Sigmoid colon (tissue), 7 donors: ENCODE results near the gene CUEDC2. TPM values are rescaled to one million over a fixed set of nuclear protein-coding genes. Genes with fewer than 3 reads are reported as not detected.
A peak's percentile ranks its signal among the peaks of the same experiment; 100 is the strongest.

Source experiments
- DNase-seq: peaks from one replicate; pipeline ENCODE4 v3.0.0-alpha.2; 2019
- H3K27ac ChIP-seq, 4 donors: fragments of 200-600 bp; sonication (generic); one replicate each; pipeline ENCODE4 v1.5.1; 2016 to 2019; ENCODE audit warnings: mild to moderate bottlenecking in 1 of 4
- H3K27me3 ChIP-seq, 3 donors: fragments of 200-600 bp; sonication (generic); one replicate each; pipeline ENCODE4 v1.5.1; 2019; ENCODE audit warnings: mild to moderate bottlenecking in 1 of 3
- H3K36me3 ChIP-seq, 4 donors: fragments of 200-600 bp; sonication (generic); one replicate each; pipeline ENCODE4 v1.5.1; 2016 to 2019
- H3K4me1 ChIP-seq, 4 donors: fragments of 200-600 bp; sonication (generic); one replicate each; pipeline ENCODE4 v1.5.1; 2017 to 2019
- H3K4me3 ChIP-seq, 4 donors: fragments of 200-600 bp; sonication (generic); one replicate each; pipeline ENCODE4 v1.5.1; 2017 to 2019; ENCODE audit warnings: mild to moderate bottlenecking in 2 of 4, moderate library complexity in 1 of 4
- H3K9me3 ChIP-seq, 4 donors: fragments of 200-600 bp in 3 of 4; sonication (generic) in 3 of 4; one replicate each; pipeline versions ENCODE4 v1.5.1 to v1.6.1; 2013 to 2019
- CTCF ChIP-seq, 4 experiments: fragments of 450-650 bp in 3 of 4; fragments of 200-600 bp in 1 of 4; IDR thresholded peaks; one replicate each; pipeline ENCODE4 v1.5.1; 2016 to 2019; ENCODE audit warnings: antibody characterized with exemption in 4 of 4, mild to moderate bottlenecking in 3 of 4, moderate library complexity in 2 of 4
- EP300 ChIP-seq, 4 donors: sonication (generic); formaldehyde crosslinking; IDR thresholded peaks; one replicate each; pipeline ENCODE4 v1.6.1; 2017; ENCODE audit warnings: antibody characterized with exemption in 4 of 4
- POLR2A ChIP-seq, 2 donors: fragments of 450-650 bp; IDR thresholded peaks; one replicate each; pipeline ENCODE4 v1.6.1; 2016; ENCODE audit warnings: antibody characterized with exemption in 2 of 2, mild to moderate bottlenecking in 2 of 2, moderate library complexity in 2 of 2
- POLR2AphosphoS5 ChIP-seq, 4 donors: sonication (generic); formaldehyde crosslinking; IDR thresholded peaks; one replicate each; pipeline ENCODE4 v1.6.1; 2017; ENCODE audit warnings: antibody characterized with exemption in 4 of 4
- WGBS, 2 donors: extraction: QIAGEN DNeasy Blood & Tissue Kit; methylation state at CpG; one replicate each; pipeline ENCODE4 v1.1.7; 2013; 5-methylcytosine and 5-hydroxymethylcytosine counted together
- intact Hi-C: fragments of 100-400 bp; cut with DNase I; formaldehyde crosslinking; loops from one replicate; pipeline ENCODE4 v1.15.1; 2023
- polyA plus RNA-seq, 3 donors: library from polyadenylated mRNA; stranded (reverse); fragments of 200-250 nt; gene quantifications; one replicate each; pipeline ENCODE4 v1.2.3, GENCODE V29; 2013
- total RNA-seq, 4 donors: library from RNA; depleted of rRNA; stranded (reverse); fragments of >200 nt; gene quantifications; one replicate each; pipeline ENCODE4 v1.1.0, GENCODE V29; 2016
- donor health status: healthy with polysubstance abuse.
- donor health status: Bipolar disorder and iron deficiency.
- donor health status: healthy.

CUEDC2 gene
- total and polyA plus RNA-seq, 7 donors = 30.0 to 93.5 (median 65.2) TPM

DNA sequence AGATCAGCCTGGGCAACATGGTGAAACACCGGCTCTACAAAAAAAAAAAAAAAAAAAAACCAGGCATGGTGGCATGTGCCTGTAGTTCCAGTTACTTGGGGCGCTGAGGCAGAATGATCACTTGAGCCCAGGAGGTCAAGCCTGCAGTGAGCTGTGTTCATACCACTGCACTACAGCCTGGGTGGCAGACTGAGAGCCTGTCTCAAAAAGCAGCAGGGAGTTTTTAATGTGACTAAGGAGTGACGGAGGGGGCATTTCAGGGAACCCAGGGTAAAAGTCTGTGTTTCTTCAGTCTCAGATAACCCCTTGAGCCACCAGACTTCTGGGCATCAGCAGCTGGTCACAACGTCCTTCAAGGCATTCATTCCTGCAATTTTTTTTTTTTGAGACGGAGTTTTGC is 21.1 kb upstream of the CUEDC2 start:
- no peak overlapping the region for H3K4me3 ChIP-seq
- H3K9me3 ChIP-seq = no peaks in the 10 kb centered on the region
- H3K27ac ChIP-seq = peak overlapping the region in 3 of 4 donors; percentile 37 to 48 (median 43)
- peaks cover 0 to 20% (median 17%) of the 10 kb centered on the region in 4 donors for H3K4me1 ChIP-seq
- H3K27me3 ChIP-seq = no peaks in the 10 kb centered on the region
- H3K36me3 ChIP-seq = no peaks in the 10 kb centered on the region
- intact Hi-C loops = no loop called here
- TF ChIP-seq POLR2A (IDR thresholded peaks at IDR 0.05) (no peak), EP300 (IDR thresholded peaks at IDR 0.05) (no peak), CTCF (IDR thresholded peaks at IDR 0.05) (no peak), POLR2AphosphoS5 (IDR thresholded peaks at IDR 0.05) (no peak)
- WGBS, 2 donors = 86 to 92% methylated on average over 5 of the region's 5 CpGs
- no peak for DNase-seq

GRCh38 chr10:102452672-102453340 is 20.4 kb upstream of the CUEDC2 start:
- WGBS, 2 donors = 69% methylated on average over 3 of the region's 3 CpGs
- DNase-seq = peak; percentile 76

GRCh38 chr10:102451105-102451969 is 19.0 kb upstream of the CUEDC2 start, which contains the start of gene C10orf95:
C10orf95 (minus strand) TSS chr10:102451543; CDS start chr10:102451093, 450 bp downstream.
- no peaks in the 10 kb centered on the region for H3K27me3 ChIP-seq
- peak within 1 kb of the TSS; percentile 60 to 86 (median 70) for H3K4me3 ChIP-seq
- H3K27ac ChIP-seq = peak within 1 kb of the TSS; percentile 83 to 88 (median 84)
- TF ChIP-seq CTCF (IDR thresholded peaks at IDR 0.05) = no peak
- no peak for DNase-seq
- no peaks in the 10 kb centered on the region for H3K36me3 ChIP-seq
- WGBS, 2 donors = 8 to 27% methylated on average over 28 of the region's 28 CpGs
- no peaks in the 10 kb centered on the region for H3K9me3 ChIP-seq
- intact Hi-C loops = loop anchor here (2.0 kb wide), 1 partner anchor 19 kb away; the partner anchor contains the start of gene CUEDC2
- H3K4me1 ChIP-seq = peaks cover 0 to 20% (median 17%) of the 10 kb centered on the region in 4 donors

More at GRCh38 chr10:102452672-102453340, 20.4 kb upstream of the CUEDC2 start:
- Histone ChIP-seq H3K27ac (peak overlapping the region in 3 of 4 donors; percentile 37 to 48 (median 43)), H3K27me3 (no peaks in the 10 kb centered on the region), H3K9me3 (no peaks in the 10 kb centered on the region), H3K4me3 (no peak overlapping the region), H3K4me1 (peaks cover 0 to 20% (median 17%) of the 10 kb centered on the region in 4 donors), H3K36me3 (no peaks in the 10 kb centered on the region)
- TF ChIP-seq EP300 (IDR thresholded peaks at IDR 0.05) (no peak), POLR2AphosphoS5 (IDR thresholded peaks at IDR 0.05) (no peak), CTCF (IDR thresholded peaks at IDR 0.05) (no peak), POLR2A (IDR thresholded peaks at IDR 0.05) (no peak)
- intact Hi-C loops = no loop called here

DNA sequence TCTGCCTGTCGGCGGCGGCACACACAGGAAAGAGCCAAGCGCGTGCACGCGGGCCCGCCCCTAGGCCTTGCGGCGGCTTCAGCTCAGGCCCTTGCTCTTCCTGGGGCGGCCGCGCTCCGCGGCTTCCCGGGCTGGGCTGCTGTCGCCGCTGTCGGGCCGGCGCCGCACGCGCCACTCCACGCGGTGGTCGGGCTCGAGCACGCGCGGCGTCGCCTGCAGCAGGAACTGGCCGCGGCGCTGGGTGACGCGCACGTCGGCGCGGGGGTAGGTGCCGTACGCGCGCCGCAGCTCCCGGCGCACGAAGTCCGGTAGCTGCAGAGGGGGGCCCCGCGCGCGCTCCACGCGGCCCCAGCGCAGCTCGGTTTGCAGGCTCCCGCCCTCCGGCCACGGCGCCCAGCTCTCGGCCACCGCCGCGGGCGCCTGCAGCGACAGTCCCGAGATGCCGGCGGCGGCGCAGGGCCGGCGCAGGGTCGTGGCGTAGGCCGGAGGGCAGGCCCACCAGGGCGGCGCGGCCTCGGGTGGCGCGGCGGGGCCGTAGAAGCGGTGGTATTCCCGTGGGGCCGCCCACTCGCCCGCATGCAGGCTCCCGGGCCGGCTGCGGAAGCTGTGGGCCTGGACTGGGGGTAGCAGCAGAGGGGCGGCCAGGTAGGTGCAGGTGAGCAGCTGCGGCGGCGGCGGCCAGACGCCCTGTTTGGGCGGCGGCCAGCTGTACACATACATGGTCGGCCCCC is 18.2 kb upstream of the CUEDC2 start:
- Histone ChIP-seq H3K27me3 (no peaks in the 10 kb centered on the region), H3K27ac (peak overlapping the region; percentile 83 to 88 (median 84)), H3K9me3 (no peaks in the 10 kb centered on the region), H3K4me1 (peaks cover 0 to 20% (median 17%) of the 10 kb centered on the region in 4 donors), H3K4me3 (peak overlapping the region; percentile 60 to 86 (median 70)), H3K36me3 (no peaks in the 10 kb centered on the region)
- TF ChIP-seq EP300 (IDR thresholded peaks at IDR 0.05) (no peak), POLR2AphosphoS5 (IDR thresholded peaks at IDR 0.05) (peak in 3 of 4 donors; percentile 30 to 61 (median 40))
- DNase-seq = peak; percentile 88
- intact Hi-C loops = loop anchor here (1.0 to 2.0 kb wide), 2 partner anchors 18 to 29 kb away; partner anchors contain the start of gene CUEDC2
- WGBS, 2 donors = 0% methylated on average over 104 of the region's 104 CpGs
